GM23338 (cell line): ENCODE measurements around the gene SIVA1. TPM values are rescaled to one million over a fixed set of nuclear protein-coding genes. Genes with fewer than 3 reads are reported as not detected.

Experiments
- ATAC-seq: fragments of 200-7000 bp; cut with Tn5 transposase; 3 replicates; pipeline ENCODE4 v1.9.1; 2020
- DNase-seq: peaks from one replicate; pipeline ENCODE4 v3.0.0-alpha.2; 2015; ENCODE audit warnings: low spot score
- H2AFZ ChIP-seq: fragments of 200-600 bp; sonication (generic); 2 replicates; pipeline ENCODE4 v1.8.0; 2016; ENCODE audit warnings: antibody characterized with exemption, mild to moderate bottlenecking, moderate library complexity
- H3F3A ChIP-seq: fragments of 200-600 bp; sonication (generic); replicated peaks from 2 replicates; pipeline ENCODE4 v1.8.0; 2017; ENCODE audit warnings: antibody characterized with exemption, mixed run types, low read depth
- H3K27ac ChIP-seq: fragments of 200-600 bp; sonication (generic); 2 replicates; pipeline ENCODE4 v1.6.1; 2016; ENCODE audit warnings: low read depth
- H3K27me3 ChIP-seq: fragments of 200-600 bp; sonication (generic); 2 replicates; pipeline ENCODE4 v1.8.0; 2016; ENCODE audit warnings: mild to moderate bottlenecking, mixed run types, moderate library complexity; ENCODE audit not compliant: insufficient read depth
- H3K36me3 ChIP-seq: fragments of 200-600 bp; sonication (generic); 2 replicates; pipeline ENCODE4 v1.8.0; 2016; ENCODE audit warnings: mild to moderate bottlenecking; ENCODE audit not compliant: insufficient read depth
- H3K4me1 ChIP-seq: fragments of 200-600 bp; sonication (generic); 2 replicates; pipeline ENCODE4 v1.8.0; 2016; ENCODE audit warnings: mild to moderate bottlenecking, moderate library complexity; ENCODE audit not compliant: insufficient read depth
- H3K4me2 ChIP-seq: fragments of 200-600 bp; sonication (generic); 2 replicates; pipeline ENCODE4 v1.7.1; 2017; ENCODE audit warnings: mixed run types
- H3K4me3 ChIP-seq: fragments of 200-600 bp; sonication (generic); 2 replicates; pipeline ENCODE4 v1.6.1; 2016; ENCODE audit warnings: mixed run types
- H3K79me2 ChIP-seq: fragments of 200-600 bp; sonication (generic); replicated peaks from 2 replicates; pipeline ENCODE4 v1.8.0; 2017; ENCODE audit warnings: mild to moderate bottlenecking; ENCODE audit not compliant: insufficient read depth
- H3K9me2 ChIP-seq: fragments of 200-600 bp; sonication (generic); 2 replicates; pipeline ENCODE4 v1.8.0; 2017; ENCODE audit not compliant: insufficient read depth
- H4K20me1 ChIP-seq: fragments of 200-600 bp; sonication (generic); replicated peaks from 2 replicates; pipeline ENCODE4 v1.8.0; 2017; ENCODE audit warnings: mild to moderate bottlenecking; ENCODE audit not compliant: insufficient read depth
- H3K27ac Mint-ChIP-seq: 2 replicates; pipeline ENCODE4 v1.8.0; 2020; ENCODE audit warnings: inconsistent platforms, mild to moderate bottlenecking, moderate library complexity, mixed read lengths
- H3K27me3 Mint-ChIP-seq: 3 replicates; pipeline ENCODE4 v1.8.0; 2022; ENCODE audit warnings: low read depth, mild to moderate bottlenecking, moderate library complexity, mixed read lengths, inconsistent platforms; ENCODE audit not compliant: insufficient read depth, poor library complexity
- H3K36me3 Mint-ChIP-seq: 3 replicates; pipeline ENCODE4 v1.8.0; 2021; ENCODE audit warnings: low read depth, mild to moderate bottlenecking, inconsistent platforms, moderate library complexity, mixed read lengths
- H3K4me1 Mint-ChIP-seq: 3 replicates; pipeline ENCODE4 v1.8.0; 2020; ENCODE audit warnings: mild to moderate bottlenecking, inconsistent platforms, mixed read lengths
- H3K4me3 Mint-ChIP-seq: 3 replicates; pipeline ENCODE4 v1.8.0; 2021; ENCODE audit warnings: moderate library complexity, mild to moderate bottlenecking, inconsistent platforms, mixed read lengths
- H3K9me3 Mint-ChIP-seq: 3 replicates; pipeline ENCODE4 v1.8.0; 2020; ENCODE audit warnings: moderate library complexity, mild to moderate bottlenecking, inconsistent platforms, mixed read lengths
- CREB1 ChIP-seq: fragments of 250-450 bp; sonication (Bioruptor Pico); IDR thresholded peaks from 2 replicates; pipeline ENCODE4 v1.5.0; 2020; ENCODE audit warnings: low read depth, mild to moderate bottlenecking, moderate library complexity
- CTCF ChIP-seq, 2 experiments: fragments of 200-600 bp in 1 of 2; sonication (generic) in 1 of 2; conservative IDR thresholded peaks; 2 replicates each; pipeline versions ENCODE4 v1.5.1 to v1.6.1; 2016 to 2017; ENCODE audit warnings: antibody characterized with exemption in 2 of 2, low read depth in 2 of 2, mild to moderate bottlenecking in 2 of 2, moderate library complexity in 1 of 2
- ETS1 ChIP-seq: IDR thresholded peaks from 2 replicates; pipeline ENCODE4 v1.6.1; 2016; ENCODE audit warnings: antibody characterized with exemption
- EZH2 ChIP-seq: fragments of 200-600 bp; sonication (generic); IDR thresholded peaks from one replicate; pipeline ENCODE4 v1.8.0; 2017; ENCODE audit warnings: antibody characterized with exemption, mild to moderate bottlenecking, low read depth; ENCODE audit not compliant: unreplicated experiment
- EZH2phosphoT487 ChIP-seq: fragments of 200-600 bp; sonication (generic); IDR thresholded peaks from one replicate; pipeline ENCODE4 v1.8.1; 2018; ENCODE audit warnings: antibody characterized with exemption; ENCODE audit not compliant: unreplicated experiment
- JUNB ChIP-seq: IDR thresholded peaks from one replicate; pipeline ENCODE4 v1.6.1; 2016; ENCODE audit warnings: antibody characterized with exemption; ENCODE audit not compliant: unreplicated experiment
- NANOG ChIP-seq: IDR thresholded peaks from 2 replicates; pipeline ENCODE4 v1.6.1; 2016; ENCODE audit warnings: antibody characterized with exemption, borderline replicate concordance
- POLR2AphosphoS5 ChIP-seq: IDR thresholded peaks from 2 replicates; pipeline ENCODE4 v1.6.1; 2016; ENCODE audit warnings: antibody characterized with exemption, low read depth
- REST ChIP-seq: IDR thresholded peaks from one replicate; pipeline ENCODE4 v1.6.1; 2018; ENCODE audit warnings: antibody characterized with exemption; ENCODE audit not compliant: unreplicated experiment
- STAT1 ChIP-seq: IDR thresholded peaks from one replicate; pipeline ENCODE4 v1.6.1; 2016; ENCODE audit warnings: antibody characterized with exemption; ENCODE audit not compliant: unreplicated experiment
- ZNF114 ChIP-seq: fragments of 250-450 bp; sonication (Bioruptor Pico); IDR thresholded peaks from 2 replicates; pipeline ENCODE4 v1.5.0; 2020; ENCODE audit warnings: mild to moderate bottlenecking, moderate library complexity
- ZNF331 ChIP-seq: fragments of 250-450 bp; sonication (Bioruptor Pico); IDR thresholded peaks from 2 replicates; pipeline ENCODE4 v1.5.0; 2020; ENCODE audit warnings: low read depth, mild to moderate bottlenecking, moderate library complexity
- ZNF462 ChIP-seq: fragments of 250-450 bp; sonication (Bioruptor Pico); IDR thresholded peaks from 2 replicates; pipeline ENCODE4 v1.5.0; 2020; ENCODE audit warnings: mild to moderate bottlenecking, moderate library complexity
- polyA plus RNA-seq: library from polyadenylated mRNA; unstranded; fragments of >200 nt; fragmentation: Nextera tagmentation; extraction: Ambion mirVana; gene quantifications from 2 replicates; pipeline ENCODE4 v1.2.1, GENCODE V29; 2016
- total RNA-seq: library from RNA; depleted of rRNA; stranded (reverse); fragments of >200 nt; shearing (Covaris generic); gene quantifications from 2 replicates; pipeline ENCODE4 v1.2.3, GENCODE V29; 2014

Gene SIVA1
- total and polyA plus RNA-seq, 2 experiments from 2014 or later: 215 to 392 TPM

- peaks cover 26% of the 10 kb centered on the region for H3K4me1 Mint-ChIP-seq
- H3K27me3 ChIP-seq: no peaks in the 10 kb centered on the region
- no peak overlapping the region for H3K4me2 ChIP-seq
- DNase-seq (no peak), ATAC-seq (no peak)
- H3K27ac ChIP-seq: no peak overlapping the region
- no peaks in the 10 kb centered on the region; the same call in 1 of the 2 replicates for H3K9me2 ChIP-seq
- H3K4me3 Mint-ChIP-seq: peak overlapping the region; percentile 55
- no peak overlapping the region for H3K4me3 ChIP-seq
- H3K27ac Mint-ChIP-seq: no peak overlapping the region
- 0 out of 2 replicates have a peak, but pooled peaks cover 6% of the 10 kb centered on the region for H4K20me1 ChIP-seq
- H3K36me3 Mint-ChIP-seq: peaks cover 48% of the 10 kb centered on the region
- peaks cover 5% of the 10 kb centered on the region for H3K27me3 Mint-ChIP-seq
- H3K79me2 ChIP-seq: no peaks in the 10 kb centered on the region
- TF ChIP-seq EZH2phosphoT487 (no peak), ETS1 (no peak), ZNF114 (CRISPR knock-in tag) (no peak), EZH2 (no peak), NANOG (no peak), CTCF (conservative IDR thresholded peaks at IDR 0.05; ENCODE audit: low read depth in 2 of 2) (no peak), ZNF462 (no peak), CREB1 (no peak), JUNB (no peak), STAT1 (no peak), REST (no peak), ZNF331 (CRISPR knock-in tag) (no peak), POLR2AphosphoS5 (no peak)
- H3F3A ChIP-seq: peaks cover 9% of the 10 kb centered on the region; the same call in 1 of the 2 replicates
- peaks cover 11% of the 10 kb centered on the region for H3K4me1 ChIP-seq
- H3K36me3 ChIP-seq: no peaks in the 10 kb centered on the region
- peaks cover 6% of the 10 kb centered on the region for H3K9me3 Mint-ChIP-seq
- H2AFZ ChIP-seq: no peak overlapping the region
These were observed 12.6 kb downstream of the SIVA1 start for GRCh38 chr14:104765517-104765916.
